NCI-H510A treated with DMSO at 0.1 percent for 48 hours (cell line): Measurements from ENCODE around the gene PPP4R4.
"Not testable (repeated sequence)": the region's sequence is repeated elsewhere in the genome, so short reads cannot be mapped to it uniquely, and the experiment has no call there.

Source experiments
- DNase-seq: peaks from one replicate; lab custom pipeline; 2025; lab: John Stamatoyannopoulos, UW

PPP4R4 gene

GRCh38 chr14:94145902-94146527, 28.1 kb upstream of the PPP4R4 start:
- peak; percentile 74 for DNase-seq

- DNase-seq, result no peak
Measured at GRCh38 chr14:94152676-94153075, 21.4 kb upstream of the PPP4R4 start.

GRCh38 chr14:94153750-94154342, 20.3 kb upstream of the PPP4R4 start:
- DNase-seq, result no peak

GRCh38 chr14:94156143-94156542, 18.0 kb upstream of the PPP4R4 start:
- DNase-seq, result not testable (repeated sequence)

DNA sequence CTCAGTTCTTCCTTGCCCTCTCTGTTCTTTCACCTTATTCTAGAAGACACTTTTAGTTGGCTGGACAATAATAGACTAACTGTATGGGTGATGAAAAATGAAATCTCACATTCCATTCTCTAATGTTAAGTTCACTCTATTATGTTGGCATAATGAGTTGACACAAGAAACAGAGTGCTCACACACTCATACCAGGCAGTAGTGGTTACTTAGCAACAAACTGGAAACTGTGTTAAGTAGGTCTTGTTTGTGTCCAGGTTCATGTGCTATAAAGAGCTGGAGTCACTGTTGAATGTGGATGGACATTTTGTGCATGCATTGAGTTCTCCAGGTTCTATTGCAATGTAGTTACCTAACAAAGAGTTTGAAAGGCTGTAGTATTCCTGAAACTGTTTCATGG, 16.9 kb upstream of the PPP4R4 start:
- peak; percentile 81 for DNase-seq

DNA sequence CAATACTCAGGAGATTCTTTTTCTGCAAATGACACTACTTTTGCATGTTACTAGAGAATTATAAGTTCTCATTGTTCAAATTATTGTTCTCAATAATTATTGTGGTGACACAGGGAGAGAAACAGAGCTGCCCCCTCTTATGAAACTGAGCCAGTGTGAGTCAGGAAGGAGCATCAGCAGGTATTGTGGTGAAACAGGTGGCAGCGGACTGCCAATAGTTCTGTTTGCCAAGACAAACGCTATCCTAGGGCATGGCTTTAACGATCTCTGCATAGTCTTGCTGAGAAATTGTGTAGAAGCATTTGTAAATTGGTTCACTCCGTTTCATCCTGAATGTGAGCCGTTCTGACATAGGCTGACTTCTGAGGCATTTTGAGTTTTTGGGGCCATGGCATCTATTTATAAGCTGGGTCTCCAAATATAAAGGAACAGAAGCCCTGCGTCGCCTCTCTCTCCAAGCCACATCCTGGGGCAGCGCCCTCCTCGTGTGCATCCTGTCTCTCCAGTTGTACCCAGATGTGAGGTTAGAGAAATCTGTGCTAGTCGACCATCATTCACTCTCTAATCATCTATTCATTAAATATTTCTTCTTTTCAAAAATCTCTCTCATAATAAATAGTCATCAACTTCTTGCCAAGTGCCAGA, 15.8 kb upstream of the PPP4R4 start:
- peak; percentile 9 for DNase-seq

DNA sequence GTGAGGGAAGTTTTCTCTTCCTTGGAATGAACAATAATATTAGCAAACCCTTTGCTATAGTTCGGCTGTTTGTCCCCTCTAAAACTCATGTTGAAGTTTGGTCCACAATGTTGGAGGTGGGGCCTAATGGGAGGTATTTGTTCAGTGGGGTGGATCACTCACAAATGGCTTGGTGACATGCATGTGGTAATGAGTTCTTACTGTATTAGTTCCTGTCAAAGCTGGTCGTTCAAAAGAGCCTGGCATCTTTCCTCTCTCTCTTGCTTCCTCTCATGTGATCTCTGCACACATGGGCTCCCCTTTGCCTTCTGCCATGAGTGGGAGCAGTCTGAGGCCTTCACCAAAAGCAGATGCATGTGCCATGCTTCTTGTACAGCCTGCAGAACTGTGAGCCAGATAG, 13.1 kb upstream of the PPP4R4 start:
- DNase-seq, result no peak

GRCh38 chr14:94161981-94162380, 12.1 kb upstream of the PPP4R4 start:
- DNase-seq, result no peak

DNA sequence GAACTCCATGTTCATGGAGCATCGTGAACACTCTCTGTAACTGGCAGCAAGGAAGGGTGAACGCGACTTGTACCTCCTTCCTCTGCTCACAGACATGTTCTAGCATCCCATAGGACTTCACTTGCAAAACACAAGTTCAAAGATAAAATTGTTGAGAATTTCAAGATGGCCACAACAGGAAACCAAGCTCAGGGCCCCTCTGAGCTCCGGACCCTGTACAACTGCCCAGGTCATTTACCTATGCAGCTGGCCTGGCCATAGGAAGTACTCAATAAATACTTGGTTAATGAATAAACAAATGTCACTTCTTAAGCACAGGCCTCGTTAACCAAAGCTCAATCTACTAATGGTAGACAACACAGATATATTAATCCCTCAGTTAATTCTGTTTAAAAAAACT, 11.7 kb upstream of the PPP4R4 start:
- DNase-seq, result no peak

DNA sequence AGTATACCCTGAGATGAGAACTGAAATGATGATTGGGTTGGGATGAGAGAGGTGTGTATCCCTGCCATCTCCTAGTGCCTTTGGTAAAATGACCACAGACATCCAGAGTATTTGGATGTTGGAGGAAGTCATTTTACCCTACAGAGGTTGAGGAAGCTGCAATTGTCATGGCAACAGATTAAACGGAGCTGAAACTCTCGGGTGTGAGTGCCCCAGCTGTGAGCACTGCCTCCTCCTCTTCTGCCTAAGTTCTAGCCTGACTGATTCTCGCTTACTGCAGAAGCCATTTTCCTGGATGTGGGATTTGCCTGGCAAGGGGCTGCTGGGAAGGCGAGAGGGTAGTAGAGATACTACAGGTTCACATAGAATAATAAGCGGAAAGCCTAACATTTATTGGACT, 10.3 kb upstream of the PPP4R4 start:
- no peak for DNase-seq

- no peak for DNase-seq
Measured at GRCh38 chr14:94164685-94165431, 9.3 kb upstream of the PPP4R4 start.

DNA sequence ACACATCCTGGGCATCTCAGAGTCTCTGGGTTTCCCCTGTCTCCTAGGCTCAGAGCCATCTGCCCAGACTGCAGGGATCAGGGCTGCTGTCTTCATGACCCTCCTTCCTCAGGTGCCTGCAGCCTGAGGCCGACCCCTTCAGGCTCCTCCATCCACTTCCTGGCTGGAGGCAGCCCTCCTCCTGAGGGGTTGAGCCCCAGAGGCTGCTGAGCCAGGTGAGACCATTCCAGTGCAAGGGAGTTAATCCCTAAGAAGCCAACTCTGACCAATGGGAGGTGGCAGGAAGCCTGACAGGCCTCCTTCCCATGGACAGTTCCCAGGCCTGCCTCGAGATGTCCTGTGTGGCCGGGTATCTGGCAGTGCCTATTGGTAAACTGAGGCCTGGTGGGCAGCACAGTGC, 8.4 kb upstream of the PPP4R4 start:
- no peak for DNase-seq

GRCh38 chr14:94170136-94170535, 4.0 kb upstream of the PPP4R4 start:
- DNase-seq, result no peak

- no peak for DNase-seq
Measured at GRCh38 chr14:94171208-94171607, 2.9 kb upstream of the PPP4R4 start.

- DNase-seq, result no peak
Measured at GRCh38 chr14:94172545-94172944, 1.6 kb upstream of the PPP4R4 start.

DNA sequence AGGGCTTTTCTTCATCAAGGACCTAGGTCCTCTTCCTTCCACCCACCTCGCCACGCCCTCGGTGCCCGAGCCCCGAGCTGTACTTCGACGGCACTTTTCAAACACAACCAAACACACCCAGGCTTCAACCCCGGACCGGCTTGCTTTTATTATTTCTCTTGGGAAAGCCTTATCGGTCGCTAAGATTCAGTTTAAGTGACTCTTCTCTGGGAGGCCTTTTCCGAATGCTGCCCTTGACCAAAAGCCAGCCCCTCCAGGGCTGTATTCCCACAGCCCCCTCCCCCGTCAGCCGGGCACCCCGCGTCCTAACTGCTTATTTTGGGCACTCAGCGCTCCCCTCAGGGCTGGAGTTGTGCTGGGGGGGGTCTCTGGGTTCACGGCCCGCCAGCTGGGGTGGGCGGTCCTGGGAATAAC, 644 bp upstream of the PPP4R4 start:
- DNase-seq, result peak; percentile 71

GRCh38 chr14:94174604-94175010, 485 bp downstream of the PPP4R4 start:
- no peak for DNase-seq

GRCh38 chr14:94175011-94175745, 1.1 kb downstream of the PPP4R4 start:
- no peak for DNase-seq

- no peak for DNase-seq
Measured at GRCh38 chr14:94175747-94176146, 1.6 kb downstream of the PPP4R4 start.

- no peak for DNase-seq
Measured at GRCh38 chr14:94176808-94177207, 2.7 kb downstream of the PPP4R4 start.

DNA sequence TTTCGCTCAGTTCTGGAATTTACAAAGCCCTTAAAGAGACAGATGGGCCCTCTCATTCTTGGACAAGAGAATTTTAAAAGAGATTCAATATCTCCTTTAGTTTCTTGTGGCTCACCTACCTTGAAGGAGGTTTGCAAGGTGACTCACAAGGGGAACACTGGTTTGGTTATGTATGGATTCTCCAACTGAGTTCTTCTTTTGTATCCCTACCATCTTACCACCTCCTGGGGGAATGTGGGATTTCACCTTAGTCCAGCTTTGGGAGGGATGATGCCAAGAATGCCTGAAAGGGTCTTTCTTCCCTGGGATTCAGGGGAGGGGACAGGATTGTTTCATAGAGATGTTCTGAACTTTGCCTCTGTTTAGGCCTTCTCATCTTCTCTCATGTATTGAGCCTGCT, 3.7 kb downstream of the PPP4R4 start:
- no peak for DNase-seq

DNA sequence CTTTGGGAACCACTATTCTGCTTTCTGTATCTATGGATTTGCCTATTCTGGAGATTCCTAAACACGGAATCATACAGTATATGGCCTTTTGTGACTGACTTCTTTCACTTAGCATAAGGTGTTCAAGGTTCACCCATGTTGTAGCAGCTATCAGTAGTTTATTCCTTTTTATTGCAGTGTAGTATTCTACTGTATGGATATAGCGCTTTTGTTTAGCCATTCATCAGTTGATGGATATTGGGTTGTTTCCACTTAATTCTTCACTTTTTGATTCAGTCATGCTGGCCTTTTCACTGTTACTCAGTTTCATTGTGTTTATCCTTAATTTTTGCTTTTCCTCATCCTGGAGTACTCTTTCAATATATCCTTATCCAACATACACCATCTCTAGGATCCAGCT, 5.1 kb downstream of the PPP4R4 start:
- no peak for DNase-seq
